T-cell (primary cell): ENCODE results near the gene ANKRD12. TPM values are rescaled to one million over a fixed set of nuclear protein-coding genes. Genes with fewer than 3 reads are reported as not detected.

Experiments
- ATAC-seq, 4 experiments: fragments of 200-7000 bp in 3 of 4; fragments of 150-1000 bp in 1 of 4; cut with Tn5 transposase; replicated peaks in 1 of 4; 1 replicate in 3 of 4; 2 replicates in 1 of 4; pipeline ENCODE4 v1.10.0; 2021; ENCODE audit warnings: moderate library complexity in 3 of 4, mild to moderate bottlenecking in 2 of 4, moderate number of reproducible peaks in 1 of 4
- CTCF ChIA-PET, 2 donors: fragments of 300-600 bp; sonication (Branson Sonifier 250); formaldehyde crosslinking; loops; one replicate each; lab custom pipeline; 2022; ENCODE audit warnings: antibody characterized with exemption in 2 of 2; lab: Charles Lee
- POLR2A ChIA-PET, 2 donors: fragments of 300-600 bp; sonication (Branson Sonifier 250); formaldehyde crosslinking; loops; one replicate each; lab custom pipeline; 2022; ENCODE audit warnings: antibody characterized with exemption in 2 of 2; lab: Charles Lee
- DNase-seq, 35 experiments: peaks; one replicate each; pipeline versions ENCODE4 v3.0.0 to v3.0.0-alpha.2; 2013 to 2023
- H3K27ac ChIP-seq: one replicate; pipeline ENCODE4 v1.5.1; 2013; ENCODE audit warnings: low read length
- H3K27me3 ChIP-seq, 2 experiments: replicated peaks in 1 of 2; 1 replicate in 1 of 2; 2 replicates in 1 of 2; pipeline versions ENCODE4 v1.6.1 to v1.7.0; 2013; ENCODE audit warnings: low read length in 1 of 2, mixed read lengths in 1 of 2; ENCODE audit not compliant: control insufficient read depth in 2 of 2, insufficient read depth in 2 of 2; ENCODE audit errors: extremely low read depth in 1 of 2
- H3K36me3 ChIP-seq, 2 donors: 1 replicate in 1 of 2; 2 replicates in 1 of 2; pipeline versions ENCODE4 v1.6.1 to v1.7.0; 2013; ENCODE audit warnings: low read length in 1 of 2; ENCODE audit not compliant: control insufficient read depth in 2 of 2, insufficient read depth in 1 of 2; ENCODE audit errors: extremely low read depth in 1 of 2
- H3K4me1 ChIP-seq, 2 experiments: 1 replicate in 1 of 2; 2 replicates in 1 of 2; pipeline versions ENCODE4 v1.6.1 to v1.7.0; 2013; ENCODE audit warnings: low read length in 2 of 2, mixed read lengths in 1 of 2; ENCODE audit not compliant: insufficient read depth in 2 of 2, control insufficient read depth in 1 of 2; ENCODE audit errors: extremely low read depth in 1 of 2
- H3K4me3 ChIP-seq, 2 donors: 1 replicate in 1 of 2; 2 replicates in 1 of 2; pipeline versions ENCODE4 v1.5.1 to v1.7.0; 2013; ENCODE audit warnings: mild to moderate bottlenecking in 2 of 2, low read length in 1 of 2, moderate library complexity in 1 of 2; ENCODE audit not compliant: control insufficient read depth in 1 of 2; ENCODE audit errors: extremely low read depth in 1 of 2
- H3K9me3 ChIP-seq: 2 replicates; pipeline ENCODE4 v1.7.0; 2013
- H3K27ac Mint-ChIP-seq, 2 donors: one replicate each; pipeline ENCODE4 v1.8.0; 2020 to 2021; ENCODE audit warnings: mild to moderate bottlenecking in 2 of 2, mixed read lengths in 2 of 2
- H3K27me3 Mint-ChIP-seq, 2 donors: one replicate each; pipeline ENCODE4 v1.8.0; 2021 to 2022; ENCODE audit warnings: mixed read lengths in 2 of 2
- H3K36me3 Mint-ChIP-seq: one replicate; pipeline ENCODE4 v1.8.0; 2021; ENCODE audit warnings: mixed read lengths
- H3K4me1 Mint-ChIP-seq, 3 donors: one replicate each; pipeline ENCODE4 v1.8.0; 2020 to 2022; ENCODE audit warnings: mixed read lengths in 3 of 3, mild to moderate bottlenecking in 1 of 3
- H3K4me3 Mint-ChIP-seq, 3 donors: one replicate each; pipeline ENCODE4 v1.8.0; 2020 to 2022; ENCODE audit warnings: mild to moderate bottlenecking in 3 of 3, mixed read lengths in 3 of 3, moderate library complexity in 3 of 3
- H3K9me3 Mint-ChIP-seq, 3 donors: one replicate each; pipeline ENCODE4 v1.8.0; 2020 to 2022; ENCODE audit warnings: mixed read lengths in 3 of 3
- WGBS: methylation state at CpG from one replicate; pipeline ENCODE4 v1.1.5; 2013; ENCODE audit warnings: missing lambda C conversion rate; ENCODE audit not compliant: insufficient coverage; 5-methylcytosine and 5-hydroxymethylcytosine counted together
- total RNA-seq, 35 experiments: library from RNA in 6 of 35; stranded (reverse) in 6 of 35; fragments of 120-200 nt in 1 of 35; gene quantifications; one replicate each; pipeline versions ENCODE4 v1.2.1 to v1.2.4 and lab custom pipeline; 2013 to 2026

ANKRD12 gene
- total RNA-seq, 5 donors from 2014 or later (not counting 1 experiment from before 2014, with no cell fraction given), result 183 to 211 (median 199) TPM

GRCh38 chr18:9147440-9148202, 11.0 kb downstream of the ANKRD12 start:
- Histone ChIP-seq H3K4me1 (peaks cover 24 to 34% of the 10 kb centered on the region in 2 experiments), H3K36me3 (no peaks in the 10 kb centered on the region), H3K27ac (peak overlapping the region; percentile 30), H3K9me3 (no peaks in the 10 kb centered on the region), H3K27me3 (no peaks in the 10 kb centered on the region), H3K4me3 (no peak overlapping the region)
- POLR2A ChIA-PET, result interaction anchor here in 1 of 2 donors (0.5 to 1.0 kb wide), 3 partner anchors 10 to 74 kb away, joined by 3 read pairs; no protein-coding TSS in a partner anchor
- CTCF ChIA-PET, result interaction anchor here (0.6 to 2.4 kb wide), 11 partner anchors 10 to 75 kb away, joined by 3 to 10 read pairs (median 5); no protein-coding TSS in a partner anchor
- peak in 18 of 35 experiments; percentile 10 to 77 (median 20) for DNase-seq
- Mint-ChIP-seq H3K9me3 (no peaks in the 10 kb centered on the region), H3K4me3 (peak overlapping the region; percentile 4 to 52 (median 43)), H3K27ac (peak overlapping the region; percentile 85 to 90), H3K27me3 (no peaks in the 10 kb centered on the region), H3K4me1 (peaks cover 80 to 85% (median 82%) of the 10 kb centered on the region in 3 donors), H3K36me3 (no peaks in the 10 kb centered on the region)
- ATAC-seq, result peak; percentile 66 to 76 (median 72)
- no CpG with 5 or more reads among the region's 1 CpG for WGBS

GRCh38 chr18:9148203-9148552, 11.6 kb downstream of the ANKRD12 start:
- CTCF ChIA-PET, result interaction anchor here (0.6 to 2.4 kb wide), 10 partner anchors 10 to 75 kb away, joined by 3 to 10 read pairs (median 6); no protein-coding TSS in a partner anchor
- H3K4me3 Mint-ChIP-seq, result no peak overlapping the region

GRCh38 chr18:9150121-9150520, 13.5 kb downstream of the ANKRD12 start:
- H3K4me1 Mint-ChIP-seq, result peaks cover 84 to 90% (median 86%) of the 10 kb centered on the region in 3 donors
- no peaks in the 10 kb centered on the region for H3K9me3 ChIP-seq
- WGBS, result no CpG with 5 or more reads among the region's 5 CpGs
- no peaks in the 10 kb centered on the region for H3K27me3 Mint-ChIP-seq
- ATAC-seq, result peak in 2 of 4 experiments; percentile 39 to 42
- no peaks in the 10 kb centered on the region for H3K9me3 Mint-ChIP-seq
- no peak overlapping the region for H3K27ac ChIP-seq
- no peak for DNase-seq
- peak overlapping the region in 2 of 3 donors; percentile 45 to 54 for H3K4me3 Mint-ChIP-seq
- H3K27ac Mint-ChIP-seq, result peak overlapping the region in 1 of 2 donors; percentile 75
- no peaks in the 10 kb centered on the region for H3K27me3 ChIP-seq
- ChIA-PET CTCF (interaction anchor here (0.6 to 1.5 kb wide), 6 partner anchors 10 to 77 kb away, joined by 3 to 4 read pairs (median 3); no protein-coding TSS in a partner anchor), POLR2A (interaction anchor here (0.8 to 1.5 kb wide), 3 partner anchors 12 to 67 kb away, joined by 3 read pairs; no protein-coding TSS in a partner anchor)
- no peaks in the 10 kb centered on the region for H3K36me3 ChIP-seq
- peaks cover 9% of the 10 kb centered on the region for H3K36me3 Mint-ChIP-seq
- H3K4me1 ChIP-seq, result peaks cover 22 to 32% of the 10 kb centered on the region in 2 experiments
- H3K4me3 ChIP-seq, result no peak overlapping the region

More at GRCh38 chr18:9148203-9148552, 11.6 kb downstream of the ANKRD12 start:
- POLR2A ChIA-PET, result interaction anchor here in 1 of 2 donors (0.5 to 1.0 kb wide), 3 partner anchors 10 to 75 kb away, joined by 3 read pairs; no protein-coding TSS in a partner anchor
- Mint-ChIP-seq H3K4me1 (peaks cover 82 to 86% (median 82%) of the 10 kb centered on the region in 3 donors), H3K27me3 (no peaks in the 10 kb centered on the region), H3K36me3 (no peaks in the 10 kb centered on the region), H3K27ac (peak overlapping the region in 1 of 2 donors; percentile 85), H3K9me3 (no peaks in the 10 kb centered on the region)
- DNase-seq, result no peak
- no peaks in the 10 kb centered on the region for H3K27me3 ChIP-seq
- no CpG with 5 or more reads among the region's 1 CpG for WGBS
- no peaks in the 10 kb centered on the region for H3K9me3 ChIP-seq
- peaks cover 23 to 34% of the 10 kb centered on the region in 2 experiments for H3K4me1 ChIP-seq
- peak overlapping the region; percentile 30 for H3K27ac ChIP-seq
- no peak for ATAC-seq
- H3K4me3 ChIP-seq, result no peak overlapping the region
- H3K36me3 ChIP-seq, result no peaks in the 10 kb centered on the region

- DNase-seq (no peak), ATAC-seq (no peak)
- H3K27ac Mint-ChIP-seq, result peak overlapping the region in 1 of 2 donors; percentile 26
- peaks cover 17 to 24% of the 10 kb centered on the region in 2 experiments for H3K4me1 ChIP-seq
- CTCF ChIA-PET, result interaction anchor here in 1 of 2 donors (1.3 kb wide), 1 partner anchor 50 kb away, joined by 4 read pairs; no protein-coding TSS in a partner anchor
- POLR2A ChIA-PET, result interaction anchor here (0.5 to 1.2 kb wide), 9 partner anchors 12 to 1798 kb away, joined by 3 to 7 read pairs (median 3); no protein-coding TSS in a partner anchor
- H3K4me3 Mint-ChIP-seq, result peak overlapping the region in 2 of 3 donors; percentile 8 to 48
- H3K27me3 ChIP-seq, result no peaks in the 10 kb centered on the region
- H3K27me3 Mint-ChIP-seq, result no peaks in the 10 kb centered on the region
- no peak overlapping the region for H3K27ac ChIP-seq
- H3K36me3 Mint-ChIP-seq, result peaks cover 23% of the 10 kb centered on the region
- no peaks in the 10 kb centered on the region for H3K9me3 ChIP-seq
- H3K4me1 Mint-ChIP-seq, result peaks cover 86 to 91% (median 88%) of the 10 kb centered on the region in 3 donors
- no CpG with 5 or more reads among the region's 1 CpG for WGBS
- H3K4me3 ChIP-seq, result no peak overlapping the region
- no peaks in the 10 kb centered on the region for H3K36me3 ChIP-seq
- H3K9me3 Mint-ChIP-seq, result no peaks in the 10 kb centered on the region
Observed at GRCh38 chr18:9153256-9153655, 16.7 kb downstream of the ANKRD12 start.

GRCh38 chr18:9156604-9157249, 20.1 kb downstream of the ANKRD12 start:
- POLR2A ChIA-PET, result interaction anchor here (0.5 to 1.2 kb wide), 5 partner anchors 13 to 91 kb away, joined by 3 to 4 read pairs (median 4); no protein-coding TSS in a partner anchor
- H3K36me3 ChIP-seq, result peaks cover 0 to 2% of the 10 kb centered on the region in 2 donors
- H3K27me3 Mint-ChIP-seq, result no peaks in the 10 kb centered on the region
- peak in 1 of 4 experiments; percentile 23 for ATAC-seq
- peaks cover 35% of the 10 kb centered on the region for H3K36me3 Mint-ChIP-seq
- peak overlapping the region in 2 of 3 donors; percentile 7 to 41 for H3K4me3 Mint-ChIP-seq
- 80% methylated on average over 1 of the region's 4 CpGs for WGBS
- H3K4me1 Mint-ChIP-seq, result peaks cover 75 to 83% (median 78%) of the 10 kb centered on the region in 3 donors
- peaks cover 8 to 23% of the 10 kb centered on the region in 2 experiments for H3K4me1 ChIP-seq
- no peak overlapping the region for H3K4me3 ChIP-seq
- H3K27me3 ChIP-seq, result no peaks in the 10 kb centered on the region
- peak overlapping the region in 1 of 2 donors; percentile 5 for H3K27ac Mint-ChIP-seq
- CTCF ChIA-PET, result interaction anchor here in 1 of 2 donors (0.8 kb wide), 1 partner anchor 31 kb away, joined by 4 read pairs; no protein-coding TSS in a partner anchor
- no peak overlapping the region for H3K27ac ChIP-seq
- DNase-seq, result no peak
- no peaks in the 10 kb centered on the region for H3K9me3 ChIP-seq
- H3K9me3 Mint-ChIP-seq, result no peaks in the 10 kb centered on the region
